Measurements from ENCODE around the gene SMYD2.

GRCh38 chr1:214362188-214362882 is 81.4 kb downstream of the SMYD2 start:
- TF ChIP-seq CTCF (IDR thresholded peaks at IDR 0.05) (no peak), POLR2A (IDR thresholded peaks at IDR 0.05) (no peak)

All from body of pancreas (tissue), 4 donors.